NCI-H82 treated with DMSO at 0.1 percent for 48 hours (cell line): ENCODE measurements around the gene TEAD2.

ENCODE experiments used
- DNase-seq: peaks from one replicate; lab custom pipeline; 2025; ENCODE audit not compliant: unreplicated experiment; lab: John Stamatoyannopoulos, UW

Gene TEAD2

DNA sequence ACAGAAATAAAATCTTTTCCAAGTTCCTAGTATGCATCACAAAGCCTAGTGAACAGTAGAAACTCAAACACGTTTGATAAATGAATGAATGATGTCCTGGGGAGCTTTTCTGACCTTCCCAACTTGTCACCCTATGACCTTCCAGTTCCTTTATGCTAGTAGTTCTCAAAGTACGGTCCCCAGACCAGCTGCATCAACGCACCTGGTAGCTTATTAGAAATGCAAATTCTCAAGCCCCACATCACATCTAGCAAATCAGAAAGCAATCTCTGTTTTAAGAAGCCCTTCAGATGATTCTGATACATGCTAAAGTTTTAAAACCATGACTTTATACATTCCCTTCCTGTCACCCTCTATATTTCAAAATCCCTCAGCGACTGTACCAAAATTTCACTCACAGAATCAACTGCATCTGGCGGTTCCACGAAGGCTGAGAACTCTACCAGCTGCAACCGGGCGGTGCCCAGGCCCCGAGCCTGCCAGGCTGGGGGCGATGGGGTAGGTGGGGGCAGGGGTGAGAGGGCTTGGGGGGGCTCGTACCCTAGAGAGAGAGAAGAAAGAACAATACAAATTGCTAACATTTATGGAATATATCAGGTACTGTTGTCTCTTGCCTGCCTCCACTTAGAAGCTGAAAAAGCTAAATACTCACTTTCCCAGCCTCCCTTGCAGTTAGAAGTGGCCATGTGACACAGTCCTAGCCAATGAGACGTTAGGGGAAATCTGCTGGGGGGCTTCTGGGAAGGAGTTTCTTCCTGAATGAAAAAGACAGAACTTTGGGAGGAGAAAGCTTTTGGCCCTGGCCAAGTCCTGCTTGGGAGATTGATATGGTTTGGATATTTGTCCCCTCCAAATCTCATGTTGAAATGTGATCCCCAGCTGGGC is 13.7 kb downstream of the TEAD2 start:
- DNase-seq: no peak

DNA sequence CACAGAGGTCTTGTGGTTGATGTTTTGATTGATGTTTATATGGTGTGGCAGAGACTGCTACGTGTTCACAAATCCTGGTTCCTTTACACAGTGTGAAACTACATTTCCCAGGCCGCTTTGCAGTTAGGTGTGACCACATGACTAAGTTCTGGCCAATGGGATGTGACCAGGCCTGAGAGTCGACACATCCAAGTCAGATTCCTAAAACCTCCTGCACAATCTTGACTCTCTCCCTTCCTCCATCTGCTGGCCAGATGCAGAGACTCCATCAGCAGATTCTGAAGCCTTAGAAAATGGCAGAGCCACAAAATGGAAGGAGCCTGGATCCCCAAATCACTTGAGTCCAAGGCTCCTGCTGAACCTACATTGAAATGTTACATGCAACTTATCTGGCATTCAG is 14.4 kb downstream of the TEAD2 start:
- DNase-seq: peak; percentile 83

DNA sequence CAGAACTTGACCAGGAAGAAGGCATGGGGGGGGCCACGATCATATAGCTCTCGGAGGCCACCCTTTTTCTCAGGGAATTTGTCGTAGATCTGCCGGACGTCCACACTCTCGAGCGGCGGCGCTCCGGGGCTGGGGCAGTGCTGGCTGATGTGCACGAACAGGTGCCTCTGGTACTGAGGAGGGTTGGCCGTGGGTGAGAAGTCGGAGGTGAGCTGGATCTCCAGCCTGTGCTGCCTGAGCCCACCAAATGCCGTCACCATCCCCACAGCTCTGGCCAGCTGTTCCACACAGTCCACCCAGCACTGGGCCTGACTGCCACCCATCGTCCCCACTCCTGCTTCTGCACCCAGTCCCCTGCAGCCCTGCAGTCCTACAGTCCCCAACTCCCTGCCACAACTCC is 15.0 kb downstream of the TEAD2 start:
- no peak for DNase-seq

DNA sequence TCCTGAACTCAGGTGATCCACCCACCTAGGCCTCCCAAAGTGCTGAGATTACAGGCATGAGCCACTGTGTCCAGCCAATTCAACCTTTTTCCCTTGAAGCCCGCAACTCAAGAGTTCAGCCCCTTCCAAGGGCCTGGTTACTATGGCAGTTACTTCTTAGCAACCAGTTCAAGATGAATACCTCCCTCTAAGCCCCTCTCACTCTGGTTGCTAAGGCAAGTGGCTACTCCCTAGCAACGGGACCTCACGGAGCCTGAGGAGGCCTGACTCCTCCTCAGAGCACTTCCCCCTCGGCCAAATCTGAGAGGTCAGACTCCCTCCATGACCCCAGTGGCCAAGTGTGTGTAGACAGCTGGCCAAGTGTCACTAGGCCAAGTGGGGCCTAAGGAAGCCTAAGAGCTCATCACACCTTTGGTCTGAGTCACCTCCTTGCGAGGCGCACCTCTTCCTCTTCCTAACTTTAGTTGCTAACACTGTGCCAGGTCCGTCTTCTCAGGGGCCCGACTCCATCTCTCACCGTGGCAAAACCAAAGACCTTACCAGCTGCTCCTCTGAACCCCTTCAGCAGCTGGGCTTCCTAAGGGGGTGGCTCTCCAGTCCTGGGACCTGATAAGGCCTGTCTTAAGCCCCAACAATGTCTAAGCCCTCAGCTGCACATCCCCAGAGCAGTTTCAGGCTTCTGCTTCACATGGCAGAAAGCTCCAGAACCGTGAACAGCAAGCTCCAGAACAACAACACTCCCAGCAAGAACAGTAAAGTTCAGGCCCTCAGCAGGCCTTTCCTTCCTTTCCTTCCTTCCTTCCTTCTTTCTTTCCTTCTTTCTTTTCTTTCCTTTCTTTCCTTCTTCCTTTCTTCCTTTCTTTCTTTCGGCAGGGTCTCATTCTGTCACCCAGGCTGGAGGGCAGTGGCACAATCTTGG is 17.5 kb downstream of the TEAD2 start:
- DNase-seq: no peak

DNA sequence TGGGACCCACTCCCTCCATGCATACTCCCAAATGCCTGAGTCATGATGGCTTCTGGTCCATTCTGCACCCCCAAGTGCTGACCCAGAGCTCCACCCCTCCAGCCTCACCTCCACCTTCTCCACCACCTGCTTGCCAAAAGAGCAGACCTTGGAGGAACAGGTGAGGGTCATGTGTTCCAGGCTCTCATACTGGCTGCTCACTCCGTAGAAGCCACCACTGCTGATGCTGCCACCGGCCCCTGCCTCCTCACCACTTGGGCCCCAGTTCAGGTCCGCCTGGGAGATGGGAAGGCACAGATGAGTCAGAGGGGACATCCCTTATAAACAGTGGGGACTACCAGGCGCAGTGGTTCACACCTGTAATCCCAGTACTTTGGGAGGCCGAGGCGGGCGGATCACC is 19.1 kb downstream of the TEAD2 start:
- DNase-seq: no peak

DNA sequence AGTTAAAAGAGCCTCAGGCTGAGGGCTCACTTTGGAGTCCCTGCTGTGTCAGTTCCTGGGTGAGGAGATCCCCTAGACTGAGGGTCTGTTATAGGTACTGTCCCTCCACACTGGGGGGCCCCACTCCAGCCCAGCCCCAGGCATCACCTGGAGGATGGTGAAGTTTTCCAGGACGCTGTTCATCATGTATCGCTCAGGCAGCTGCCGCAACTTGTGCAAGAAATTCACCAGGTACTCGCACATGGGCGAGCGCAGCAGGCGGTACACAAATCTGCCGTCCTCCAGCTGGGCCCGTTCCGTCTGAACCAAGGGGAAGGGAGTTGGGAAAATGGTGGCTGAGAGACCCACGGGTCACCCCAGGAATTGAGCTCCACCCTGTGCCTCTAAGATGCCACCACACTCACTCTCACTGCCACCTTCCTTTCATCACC is 19.9 kb downstream of the TEAD2 start:
- DNase-seq: no peak

DNA sequence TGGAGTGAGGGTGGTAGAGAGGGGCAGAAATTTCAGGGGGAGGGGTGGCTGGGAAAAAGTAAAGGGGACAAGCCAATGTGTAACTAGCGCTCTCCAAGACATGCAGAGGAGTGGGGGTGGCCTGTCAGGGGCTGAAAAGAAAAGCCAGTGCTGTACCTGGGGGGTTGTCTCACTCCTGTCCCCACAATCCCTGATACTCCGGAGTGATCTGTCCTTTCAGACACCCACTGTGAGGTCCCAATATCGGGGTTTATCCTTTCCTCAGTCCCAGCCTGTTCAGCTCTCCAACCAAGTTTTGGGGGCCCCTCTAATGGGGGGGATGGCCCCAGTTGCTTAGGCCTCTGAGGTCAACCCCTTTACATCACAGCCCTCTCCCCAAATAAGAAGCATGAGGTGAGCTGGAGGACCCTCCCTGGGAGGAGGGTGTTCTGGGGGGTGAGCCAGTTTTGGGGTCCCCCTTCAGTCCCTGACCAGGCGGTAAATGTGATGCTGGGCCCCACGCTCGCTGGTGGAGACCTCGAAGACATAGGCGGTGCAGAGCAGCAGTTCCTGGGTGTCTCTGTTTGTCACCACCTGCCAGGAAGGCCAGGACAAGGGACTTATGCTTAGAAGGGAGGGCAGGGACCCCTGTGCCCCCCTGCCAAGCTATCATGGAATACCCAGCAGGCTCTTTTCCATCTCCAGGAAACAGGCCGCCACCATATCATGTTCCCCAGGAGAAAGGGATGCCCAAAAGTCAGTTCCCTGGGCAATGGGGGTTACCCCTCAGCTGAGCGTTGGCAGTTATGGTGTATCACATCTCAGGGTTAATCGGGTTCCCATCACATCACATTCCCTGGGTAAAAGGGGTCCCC is 21.1 kb downstream of the TEAD2 start:
- no peak for DNase-seq

DNA sequence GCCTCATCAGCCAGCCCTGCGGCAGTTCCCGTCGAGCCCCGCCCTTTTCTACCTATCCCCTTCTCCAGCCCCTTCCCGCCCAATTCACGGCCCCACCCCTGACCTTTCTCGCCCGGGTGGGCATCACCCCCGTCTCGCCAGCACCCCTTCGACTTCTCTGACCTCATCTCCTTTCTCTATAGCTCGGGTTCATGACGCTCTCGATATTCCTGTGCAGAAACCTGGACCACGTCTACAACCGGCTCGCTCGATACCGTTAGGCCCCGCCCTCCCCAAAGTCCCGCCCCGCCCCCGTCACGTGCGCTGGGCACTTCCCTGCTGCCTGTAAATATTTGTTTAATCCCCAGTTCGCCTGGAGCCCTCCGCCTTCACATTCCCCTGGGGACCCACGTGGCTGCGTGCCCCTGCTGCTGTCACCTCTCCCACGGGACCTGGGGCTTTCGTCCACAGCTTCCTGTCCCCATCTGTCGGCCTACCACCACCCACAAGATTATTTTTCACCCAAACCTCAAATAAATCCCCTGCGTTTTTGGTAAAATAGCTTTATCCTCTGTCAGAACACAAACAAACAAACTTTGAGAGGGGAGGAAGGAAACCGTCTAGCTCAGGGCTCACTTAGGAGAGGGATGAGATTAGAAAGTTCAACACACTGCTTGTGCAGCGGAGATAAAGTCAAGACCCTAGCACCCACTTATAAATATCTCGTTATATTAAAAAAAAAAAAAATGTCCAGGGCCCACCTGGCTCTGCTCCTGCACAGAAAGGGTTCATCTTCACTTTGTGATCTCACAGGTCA is 21.9 kb downstream of the TEAD2 start:
- peak; percentile 95 for DNase-seq

DNA sequence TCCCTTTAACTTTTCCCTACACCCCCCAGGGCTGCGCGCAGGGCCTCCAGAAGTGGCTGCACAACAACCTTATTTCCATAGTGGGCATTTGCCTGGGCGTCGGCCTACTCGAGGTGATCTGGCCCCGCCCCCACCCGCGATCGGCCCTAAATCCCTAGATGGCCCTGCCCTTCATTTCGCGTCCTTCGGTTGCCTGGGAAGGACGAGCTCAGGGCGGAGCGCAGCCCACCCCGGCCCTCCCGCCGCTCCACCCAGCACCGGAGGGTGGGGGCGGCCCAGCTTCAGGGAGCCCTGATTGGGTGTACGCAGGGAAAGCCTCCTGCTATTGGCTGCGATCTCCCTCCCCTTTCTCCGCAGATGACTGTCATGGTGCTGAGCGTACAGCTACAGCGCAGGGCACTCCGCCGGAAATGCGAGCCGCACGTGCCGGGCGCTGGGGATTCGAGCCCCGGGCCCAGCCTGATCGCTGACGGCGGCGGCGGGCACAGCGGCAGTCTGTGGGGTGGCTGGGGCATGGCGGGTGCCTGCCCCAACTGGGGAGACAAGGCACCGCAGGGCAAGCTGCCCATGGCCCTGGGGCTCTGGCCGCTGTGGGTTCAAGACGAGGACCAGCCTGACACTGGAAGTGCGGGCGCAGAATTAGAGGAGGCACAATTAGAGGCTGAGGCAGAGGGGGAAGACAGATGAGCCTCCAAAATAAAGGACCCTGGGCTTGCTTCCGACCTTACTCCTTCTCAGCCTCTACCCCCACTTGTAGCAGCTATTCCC is 22.7 kb downstream of the TEAD2 start:
- DNase-seq: peak; percentile 86

DNA sequence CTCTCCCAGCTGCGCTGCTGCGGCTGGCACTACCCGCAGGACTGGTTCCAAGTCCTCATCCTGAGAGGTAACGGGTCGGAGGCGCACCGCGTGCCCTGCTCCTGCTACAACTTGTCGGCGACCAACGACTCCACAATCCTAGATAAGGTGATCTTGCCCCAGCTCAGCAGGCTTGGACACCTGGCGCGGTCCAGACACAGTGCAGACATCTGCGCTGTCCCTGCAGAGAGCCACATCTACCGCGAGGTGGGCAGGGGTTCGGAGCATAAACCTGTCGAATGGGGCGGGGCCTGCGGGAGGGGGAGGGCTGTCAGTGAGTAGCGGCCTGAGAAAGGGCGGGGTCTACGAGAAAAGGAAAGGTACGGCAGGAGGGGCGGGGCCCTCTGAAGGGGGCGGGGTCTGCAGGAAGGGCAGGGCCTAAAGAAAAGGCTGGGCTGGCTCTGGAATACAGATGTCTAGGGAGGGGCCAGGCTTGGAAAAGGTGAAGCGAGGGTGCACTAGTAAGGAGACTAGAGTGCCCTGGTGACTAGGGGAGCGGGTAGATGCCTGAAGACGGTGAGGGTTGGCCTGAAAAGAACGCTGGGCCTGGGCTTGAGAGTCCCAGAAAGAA is 23.4 kb downstream of the TEAD2 start:
- DNase-seq: no peak

DNA sequence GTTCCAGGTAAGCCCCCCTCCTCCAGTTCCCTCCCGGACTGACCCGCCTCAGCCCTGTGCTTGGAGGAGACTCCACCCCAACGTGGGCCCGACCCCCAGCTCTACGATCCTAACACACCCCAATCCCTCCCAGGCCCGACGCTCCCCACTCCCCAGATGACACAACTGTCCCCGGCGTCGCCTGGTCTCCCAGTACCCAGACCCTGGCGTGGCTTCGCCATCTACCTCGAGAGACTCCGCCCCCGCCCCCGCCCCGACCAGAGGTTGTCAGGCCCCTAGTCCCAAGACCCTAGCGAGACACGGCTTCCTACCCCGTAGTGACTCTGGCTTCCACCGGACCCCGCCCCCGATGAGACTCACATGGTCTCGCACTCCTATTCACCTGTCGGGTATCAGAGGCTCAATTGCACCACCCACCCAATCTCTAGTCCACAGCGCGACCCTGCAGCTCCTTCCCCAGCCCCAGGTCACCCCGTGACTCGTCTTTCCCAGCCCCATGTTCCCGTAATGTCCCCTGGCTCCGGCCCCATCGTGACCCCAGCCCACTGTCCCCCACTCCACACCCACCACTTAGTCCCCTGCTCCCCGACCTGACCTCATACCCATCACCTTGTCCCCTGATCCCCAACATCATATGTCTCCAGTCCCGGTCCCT is 24.1 kb downstream of the TEAD2 start:
- DNase-seq: no peak

DNA sequence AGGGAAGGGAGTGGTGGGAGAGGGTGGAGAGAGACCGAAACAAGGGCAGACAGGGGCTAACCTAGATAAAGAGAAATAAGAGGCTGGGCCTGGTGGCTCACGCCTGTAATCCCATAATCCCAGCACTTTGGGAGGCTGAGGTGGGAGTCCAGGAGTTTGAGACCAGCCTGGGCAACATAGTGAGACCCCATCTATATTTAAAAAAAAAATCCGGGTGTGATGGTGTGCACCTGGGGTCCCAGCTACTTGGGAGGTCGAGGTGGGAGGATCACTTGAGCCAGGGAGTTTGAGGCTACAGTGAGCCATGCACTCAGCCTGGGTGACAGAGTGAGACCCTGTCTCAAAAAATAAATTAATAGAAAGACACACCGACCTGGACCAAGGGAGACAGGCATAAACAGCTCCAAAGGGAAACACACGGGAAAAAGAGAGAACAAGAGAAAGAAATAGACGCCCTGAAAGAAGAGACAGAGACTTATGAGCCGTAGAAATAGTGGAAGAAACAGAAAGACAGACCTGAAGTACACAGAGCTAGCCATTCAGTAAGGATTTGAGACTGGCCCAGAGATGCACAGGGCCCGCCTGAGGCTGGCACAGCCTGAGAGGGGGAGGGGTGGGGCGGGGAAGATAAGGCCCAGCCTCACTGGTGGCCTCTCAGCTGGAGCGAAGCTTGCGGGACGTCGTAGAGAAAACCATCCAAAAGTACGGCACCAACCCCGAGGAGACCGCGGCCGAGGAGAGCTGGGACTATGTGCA is 24.8 kb downstream of the TEAD2 start:
- no peak for DNase-seq

DNA sequence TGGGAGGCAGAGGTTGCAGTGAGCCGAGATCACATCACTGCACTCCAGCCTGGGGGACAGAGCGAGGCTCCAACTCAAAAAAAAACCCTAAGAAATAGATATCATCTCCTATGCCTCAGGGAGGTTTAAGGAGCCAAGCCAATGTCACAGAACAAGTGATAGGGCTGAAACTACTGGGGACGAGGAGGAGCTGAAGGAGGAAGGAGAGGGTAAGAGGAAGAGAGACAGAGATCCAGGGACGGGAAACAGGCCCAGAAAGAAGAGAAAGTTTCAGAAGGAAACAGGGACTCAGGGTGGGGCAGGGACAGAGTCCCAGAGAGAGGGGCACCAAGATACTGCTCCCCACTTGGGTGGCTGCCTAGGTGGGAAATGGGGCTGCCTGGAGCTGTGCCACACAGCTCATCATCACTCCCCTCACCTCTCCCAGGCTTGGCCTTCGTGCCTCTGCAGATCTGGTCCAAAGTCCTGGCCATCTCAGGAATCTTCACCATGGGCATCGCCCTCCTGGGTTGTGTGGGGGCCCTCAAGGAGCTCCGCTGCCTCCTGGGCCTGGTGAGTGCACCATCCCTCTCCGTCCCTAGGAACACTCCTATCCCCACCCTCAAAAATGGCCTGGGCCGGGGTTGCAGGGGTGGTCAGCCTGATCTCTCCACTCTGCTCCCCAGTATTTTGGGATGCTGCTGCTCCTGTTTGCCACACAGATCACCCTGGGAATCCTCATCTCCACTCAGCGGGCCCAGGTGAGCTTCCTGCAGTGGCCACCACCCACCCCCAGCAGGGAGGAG is 25.5 kb downstream of the TEAD2 start:
- no peak for DNase-seq

DNA sequence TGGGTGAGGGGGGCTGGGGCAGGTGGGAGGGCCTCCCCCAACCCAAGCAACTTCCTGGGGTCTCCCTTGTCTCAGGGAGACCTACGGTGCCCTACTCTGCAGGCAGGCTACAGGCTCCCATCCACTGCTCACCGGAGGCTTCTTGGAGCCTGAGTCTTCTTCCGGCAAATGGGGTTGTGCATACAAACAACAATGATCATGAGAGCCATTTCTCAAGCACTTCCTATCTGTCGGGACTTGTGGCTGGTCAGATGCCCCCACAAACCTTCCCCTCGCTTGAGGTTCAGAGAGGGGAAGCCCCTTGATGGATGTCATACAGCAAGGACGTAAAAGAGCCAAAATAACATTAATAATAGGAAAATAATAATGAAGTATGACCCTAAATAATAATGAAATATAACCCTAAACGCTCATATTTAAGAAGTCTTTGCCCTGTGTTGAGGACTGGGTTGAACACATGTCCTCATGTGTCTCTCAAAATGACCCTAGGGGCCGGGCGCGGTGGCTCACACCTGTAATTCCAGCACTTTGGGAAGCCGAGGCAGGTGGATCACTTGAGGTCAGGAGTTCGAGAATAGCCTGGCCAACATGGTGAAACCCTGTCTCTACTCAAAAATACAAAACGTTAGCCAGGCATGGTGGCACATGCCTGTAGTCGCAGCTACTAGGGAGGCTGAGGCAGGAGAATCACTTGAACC is 26.3 kb downstream of the TEAD2 start:
- DNase-seq: no peak

DNA sequence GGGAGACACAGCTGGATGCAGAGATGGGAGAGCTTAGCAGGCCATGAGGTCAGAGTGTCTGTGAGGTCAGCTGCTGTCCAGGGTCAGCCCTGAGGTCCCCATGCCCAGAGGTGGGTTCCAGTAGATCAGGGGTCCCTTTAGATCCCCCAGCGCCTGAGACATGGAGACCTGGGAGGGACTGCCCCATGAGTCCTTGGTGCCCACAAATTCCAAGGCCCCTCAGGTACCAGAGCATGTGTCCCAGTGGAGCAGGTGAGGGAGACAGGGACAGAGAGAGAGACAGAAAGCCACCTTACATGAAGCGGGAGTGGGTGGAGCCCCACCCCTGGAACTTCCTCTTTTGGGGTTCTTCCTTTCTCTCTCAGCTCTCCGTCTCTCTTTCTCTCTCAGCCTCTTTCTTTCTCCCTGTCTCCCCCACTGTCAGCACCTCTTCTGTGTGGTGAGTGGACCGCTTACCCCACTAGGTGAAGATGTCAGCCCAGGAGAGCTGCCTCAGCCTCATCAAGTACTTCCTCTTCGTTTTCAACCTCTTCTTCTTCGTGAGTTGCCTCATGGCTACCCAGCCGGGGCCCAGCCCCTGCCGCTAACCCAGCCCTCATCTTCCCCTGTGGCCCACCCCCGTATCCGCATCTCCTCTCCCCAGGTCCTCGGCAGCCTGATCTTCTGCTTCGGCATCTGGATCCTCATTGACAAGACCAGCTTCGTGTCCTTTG is 27.0 kb downstream of the TEAD2 start, which contains the start of gene CD37:
CD37 (plus strand) TSS at position 336 of the 713 bp plus-strand sequence; CDS start at position 471, 135 bp downstream.
- no peak for DNase-seq
